AG04450 (cell line): Measurements from ENCODE around the gene GPR26. TPM values are rescaled to one million over a fixed set of nuclear protein-coding genes. Genes with fewer than 3 reads are reported as not detected.

ENCODE experiments used
- CTCF ChIA-PET: fragments of 300-600, 350-600 bp; formaldehyde crosslinking; extraction: SDS; loops from one replicate; lab custom pipeline; 2022; ENCODE audit warnings: antibody characterized with exemption, inconsistent platforms; lab: Charles Lee
- POLR2A ChIA-PET: fragments of 350-600 bp; formaldehyde crosslinking; extraction: SDS; loops from one replicate; lab custom pipeline; 2021; ENCODE audit warnings: antibody characterized with exemption, inconsistent platforms; lab: Yijun Ruan, JAX
- DNase-seq: peaks from one replicate; pipeline ENCODE4 v3.0.0-alpha.2; 2011; ENCODE audit warnings: low read depth, low spot score
- H3K27ac ChIP-seq: one replicate; pipeline ENCODE4 v1.5.1; 2012; ENCODE audit warnings: low read depth, low read length, control low read depth
- H3K27me3 ChIP-seq: one replicate; pipeline ENCODE4 v1.6.0; 2012; ENCODE audit warnings: low read length; ENCODE audit not compliant: control insufficient read depth, insufficient read depth
- H3K4me3 ChIP-seq: 2 replicates; pipeline ENCODE4 v1.5.1; 2011; ENCODE audit warnings: mild to moderate bottlenecking, low read depth, low read length, control low read depth
- H3K9me3 ChIP-seq: 2 replicates; pipeline ENCODE4 v1.5.1; 2012; ENCODE audit warnings: low read length; ENCODE audit not compliant: control insufficient read depth, insufficient read depth
- CTCF ChIP-seq: IDR thresholded peaks from 2 replicates; pipeline ENCODE4 v1.5.1; 2011; ENCODE audit warnings: low read depth, low read length, control low read depth, inconsistent platforms
- polyA minus RNA-seq: library from RNA; depleted of rRNA, polyadenylated mRNA; stranded (reverse); fragments of >200 nt; gene quantifications from 2 replicates; pipeline ENCODE4 v1.2.3, GENCODE V29; 2011; rRNA and poly(A)+ RNA removed
- polyA plus RNA-seq: library from polyadenylated mRNA; depleted of rRNA; stranded (reverse); fragments of >200 nt; gene quantifications from 2 replicates; pipeline ENCODE4 v1.2.3, GENCODE V29; 2011; rRNA removed

The GPR26 gene
- polyA plus RNA-seq (not detected in 2 replicates), polyA minus RNA-seq (not detected in 2 replicates)

- H3K27ac ChIP-seq: no peak within 1 kb of the TSS
- CTCF ChIA-PET: no interaction called here
- H3K27me3 ChIP-seq: no peaks in the 10 kb centered on the region
- no peak for TF ChIP-seq CTCF
- no peak for DNase-seq
- H3K9me3 ChIP-seq: peaks cover 69% of the 10 kb centered on the region
- no peak within 1 kb of the TSS for H3K4me3 ChIP-seq
- POLR2A ChIA-PET: no interaction called here
Observed at GRCh38 chr10:123666318-123667236, at the start of gene GPR26. Gene GPR26 (plus strand): TSS chr10:123666355. CDS start chr10:123666408, 53 bp downstream.

GRCh38 chr10:123618224-123618623 lies 47.9 kb upstream of the GPR26 start:
- Histone ChIP-seq H3K27me3 (no peaks in the 10 kb centered on the region), H3K27ac (no peak overlapping the region), H3K9me3 (peaks cover 46% of the 10 kb centered on the region), H3K4me3 (no peak overlapping the region)
- ChIA-PET POLR2A (no interaction called here), CTCF (no interaction called here)
- no peak for TF ChIP-seq CTCF
- no peak for DNase-seq

- CTCF ChIA-PET: no interaction called here
- H3K4me3 ChIP-seq: no peak overlapping the region
- no peak overlapping the region for H3K27ac ChIP-seq
- peaks cover 54% of the 10 kb centered on the region for H3K9me3 ChIP-seq
- no peaks in the 10 kb centered on the region for H3K27me3 ChIP-seq
- POLR2A ChIA-PET: no interaction called here
- DNase-seq: no peak
- TF ChIP-seq CTCF: no peak
Observed at GRCh38 chr10:123619067-123619855, 46.9 kb upstream of the GPR26 start.

- POLR2A ChIA-PET: no interaction called here
- no peak for DNase-seq
- H3K4me3 ChIP-seq: no peak overlapping the region
Observed at GRCh38 chr10:123620621-123621020, 45.5 kb upstream of the GPR26 start.

More at GRCh38 chr10:123620621-123621020, 45.5 kb upstream of the GPR26 start:
- no peak for TF ChIP-seq CTCF
- H3K27ac ChIP-seq: no peak overlapping the region
- CTCF ChIA-PET: no interaction called here
- H3K9me3 ChIP-seq: peaks cover 55% of the 10 kb centered on the region
- H3K27me3 ChIP-seq: no peaks in the 10 kb centered on the region
